Progenitor cell of endocrine pancreas (in vitro differentiated cells): ENCODE measurements around the gene B3GNT9. TPM values are rescaled to one million over a fixed set of nuclear protein-coding genes. Genes with fewer than 3 reads are reported as not detected.

Experiments used
- DNase-seq: peaks from one replicate; pipeline ENCODE4 v3.0.0; 2021; ENCODE audit warnings: low spot score; ENCODE audit not compliant: unreplicated experiment
- H3K27ac Mint-ChIP-seq: 2 replicates; pipeline ENCODE4 v1.8.0; 2021; ENCODE audit warnings: mild to moderate bottlenecking, moderate library complexity, mixed read lengths
- H3K27me3 Mint-ChIP-seq: 2 replicates; pipeline ENCODE4 v1.8.0; 2021; ENCODE audit warnings: mixed read lengths
- H3K36me3 Mint-ChIP-seq: 2 replicates; pipeline ENCODE4 v1.8.0; 2022; ENCODE audit warnings: mixed read lengths; ENCODE audit not compliant: insufficient read depth
- H3K4me1 Mint-ChIP-seq: 2 replicates; pipeline ENCODE4 v1.8.0; 2021; ENCODE audit warnings: low read depth, mixed read lengths
- H3K4me3 Mint-ChIP-seq: 2 replicates; pipeline ENCODE4 v1.8.0; 2021; ENCODE audit warnings: low read depth, mild to moderate bottlenecking, moderate library complexity, mixed read lengths
- H3K9me3 Mint-ChIP-seq: 2 replicates; pipeline ENCODE4 v1.8.0; 2021; ENCODE audit warnings: low read depth, mixed read lengths
- total RNA-seq: library from RNA; stranded (reverse); gene quantifications from 2 replicates; pipeline ENCODE4 v1.2.1, GENCODE V29; 2021
- TF ChIP-seq, protein P1 (sequence below): fragments of 200-600 bp; sonication (generic); IDR thresholded peaks from one replicate; pipeline ENCODE4 v1.5.0; 2021; ENCODE audit warnings: antibody characterized with exemption, mild to moderate bottlenecking; ENCODE audit not compliant: unreplicated experiment

B3GNT9 gene
- total RNA-seq, 1 donor from 2014 or later: 5.1 TPM

DNA sequence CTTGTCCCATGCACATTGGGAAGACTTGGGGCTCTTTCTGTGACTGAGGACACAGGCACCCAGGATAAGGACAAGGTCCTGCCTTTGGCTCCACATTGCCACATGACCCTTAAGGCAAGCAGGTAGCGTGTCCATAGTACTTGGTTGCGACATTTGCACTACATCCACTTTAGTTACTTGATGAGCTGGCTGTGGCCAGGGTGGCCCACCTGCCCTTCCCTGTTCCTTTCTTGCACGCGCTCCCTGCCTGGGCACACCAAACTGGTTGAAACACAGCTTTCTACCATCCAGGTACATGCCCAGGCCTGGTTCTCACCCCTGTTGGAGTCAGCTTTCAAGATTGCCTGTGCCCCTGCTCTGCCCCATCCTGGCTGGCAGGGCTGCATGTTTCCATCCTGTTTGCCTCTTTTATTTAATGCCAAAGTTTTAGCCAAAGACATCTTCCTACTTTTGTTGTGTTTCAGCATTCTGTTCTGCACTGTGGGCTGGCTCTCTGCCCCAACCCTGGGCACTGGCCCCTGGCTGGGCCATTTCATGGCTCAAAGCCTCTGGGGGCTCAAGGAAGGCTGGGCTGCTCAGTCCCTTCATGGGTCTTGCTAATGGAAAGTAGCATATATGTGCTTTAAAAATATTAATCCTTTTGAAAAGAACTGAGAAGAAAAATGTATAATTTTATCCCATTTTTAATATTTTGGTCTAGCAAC lies 3.2 kb downstream of the B3GNT9 start:
- TF ChIP-seq, protein P1, sequence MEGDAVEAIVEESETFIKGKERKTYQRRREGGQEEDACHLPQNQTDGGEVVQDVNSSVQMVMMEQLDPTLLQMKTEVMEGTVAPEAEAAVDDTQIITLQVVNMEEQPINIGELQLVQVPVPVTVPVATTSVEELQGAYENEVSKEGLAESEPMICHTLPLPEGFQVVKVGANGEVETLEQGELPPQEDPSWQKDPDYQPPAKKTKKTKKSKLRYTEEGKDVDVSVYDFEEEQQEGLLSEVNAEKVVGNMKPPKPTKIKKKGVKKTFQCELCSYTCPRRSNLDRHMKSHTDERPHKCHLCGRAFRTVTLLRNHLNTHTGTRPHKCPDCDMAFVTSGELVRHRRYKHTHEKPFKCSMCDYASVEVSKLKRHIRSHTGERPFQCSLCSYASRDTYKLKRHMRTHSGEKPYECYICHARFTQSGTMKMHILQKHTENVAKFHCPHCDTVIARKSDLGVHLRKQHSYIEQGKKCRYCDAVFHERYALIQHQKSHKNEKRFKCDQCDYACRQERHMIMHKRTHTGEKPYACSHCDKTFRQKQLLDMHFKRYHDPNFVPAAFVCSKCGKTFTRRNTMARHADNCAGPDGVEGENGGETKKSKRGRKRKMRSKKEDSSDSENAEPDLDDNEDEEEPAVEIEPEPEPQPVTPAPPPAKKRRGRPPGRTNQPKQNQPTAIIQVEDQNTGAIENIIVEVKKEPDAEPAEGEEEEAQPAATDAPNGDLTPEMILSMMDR: no peak
- Mint-ChIP-seq H3K27ac (no peak overlapping the region), H3K9me3 (no peaks in the 10 kb centered on the region), H3K4me1 (peaks cover 2% of the 10 kb centered on the region), H3K4me3 (no peak overlapping the region), H3K27me3 (peaks cover 19% of the 10 kb centered on the region), H3K36me3 (peaks cover 15% of the 10 kb centered on the region)
- no peak for DNase-seq

DNA sequence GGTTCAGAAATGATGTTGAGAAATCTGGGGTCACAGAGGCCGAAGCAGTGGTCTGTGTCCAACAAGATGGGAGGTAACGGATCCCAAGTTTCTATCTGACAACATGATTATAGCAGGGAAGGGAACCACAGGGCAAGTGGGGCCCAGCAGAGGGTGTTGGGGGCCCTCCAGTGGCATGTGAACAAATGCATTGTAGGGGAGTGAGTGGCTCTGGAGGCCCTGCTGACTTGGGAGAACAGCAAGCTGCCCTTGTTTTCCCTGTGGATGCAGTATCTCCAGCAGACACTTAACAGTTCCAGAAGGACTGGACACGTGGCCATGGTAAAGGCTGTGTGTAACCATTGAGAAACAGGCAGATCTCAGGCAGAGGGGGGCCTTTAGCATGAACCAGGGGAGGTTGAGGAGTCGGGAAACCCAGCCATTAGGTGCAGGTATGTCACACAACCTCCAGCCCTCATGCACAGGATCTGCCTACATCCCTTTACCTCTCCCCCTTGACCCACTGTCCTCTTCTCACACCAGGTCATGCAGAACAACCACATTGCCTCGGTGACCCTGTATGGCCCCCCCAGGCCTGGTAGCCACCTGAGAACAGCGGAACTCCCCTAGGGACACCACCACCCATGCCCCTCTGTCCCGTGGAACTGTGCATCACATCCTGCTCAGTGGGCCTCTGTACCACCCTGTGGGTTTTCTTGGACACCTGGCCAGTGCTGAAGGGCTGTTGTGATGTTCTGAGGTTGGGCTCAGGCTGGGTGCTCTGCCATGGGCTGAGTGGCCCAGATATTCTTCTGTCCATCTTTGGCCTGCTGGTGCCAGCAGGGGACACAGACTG lies 4.1 kb downstream of the B3GNT9 start:
- Mint-ChIP-seq H3K4me1 (peaks cover 2% of the 10 kb centered on the region), H3K4me3 (no peak overlapping the region), H3K27me3 (peaks cover 13% of the 10 kb centered on the region), H3K36me3 (peaks cover 15% of the 10 kb centered on the region), H3K27ac (no peak overlapping the region), H3K9me3 (no peaks in the 10 kb centered on the region)
- DNase-seq: no peak
- TF ChIP-seq, protein P1: no peak

DNA sequence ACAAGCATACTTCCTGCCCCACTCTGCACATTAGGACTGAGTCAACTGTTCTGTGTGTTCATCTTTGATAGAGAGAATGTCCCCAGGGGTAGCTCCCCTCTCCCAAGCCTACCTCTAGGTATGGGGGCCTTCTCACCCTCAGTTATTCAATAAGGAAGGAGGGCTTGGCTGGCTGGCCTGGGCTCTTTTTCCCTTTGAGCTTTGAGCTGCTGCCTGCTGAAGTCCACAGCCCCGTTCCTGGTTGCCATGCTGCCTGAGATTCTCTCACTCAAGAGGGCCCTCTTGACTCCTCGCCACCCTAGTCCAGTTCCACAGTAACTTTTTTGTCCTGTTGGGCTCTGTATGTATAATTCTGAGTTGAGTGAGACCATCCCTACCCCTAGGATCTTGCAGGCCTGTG lies 5.1 kb downstream of the B3GNT9 start:
- no peaks in the 10 kb centered on the region for H3K9me3 Mint-ChIP-seq
- peaks cover 17% of the 10 kb centered on the region for H3K36me3 Mint-ChIP-seq
- TF ChIP-seq, protein P1: no peak

DNA sequence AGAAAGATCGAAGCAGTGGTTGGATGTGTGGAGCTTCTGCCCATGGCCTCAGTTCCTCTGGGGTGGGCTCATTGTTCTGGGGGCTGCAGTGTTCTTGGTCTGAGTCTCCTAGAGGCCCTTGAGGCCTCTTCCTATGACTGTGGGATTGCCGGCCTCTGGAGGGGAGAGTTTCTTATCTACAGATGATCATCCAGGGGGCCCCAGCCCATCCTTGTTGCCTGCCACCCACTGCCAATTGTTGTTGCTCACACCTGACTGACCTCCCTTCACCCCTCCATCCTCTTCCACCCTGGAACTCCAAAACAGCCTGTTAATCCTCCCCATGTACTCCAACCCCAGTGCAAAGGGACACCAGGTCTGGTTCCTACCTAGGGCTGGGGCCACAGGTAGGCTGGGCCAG lies 5.9 kb downstream of the B3GNT9 start:
- Mint-ChIP-seq H3K4me3 (no peak overlapping the region), H3K9me3 (no peaks in the 10 kb centered on the region), H3K27ac (no peak overlapping the region), H3K36me3 (peaks cover 22% of the 10 kb centered on the region), H3K27me3 (peaks cover 6% of the 10 kb centered on the region), H3K4me1 (no peaks in the 10 kb centered on the region)
- TF ChIP-seq, protein P1: no peak
- DNase-seq: no peak

More for the DNA sequence above, 5.1 kb downstream of the B3GNT9 start:
- Mint-ChIP-seq H3K27ac (no peak overlapping the region), H3K27me3 (peaks cover 6% of the 10 kb centered on the region), H3K4me3 (no peak overlapping the region), H3K4me1 (no peaks in the 10 kb centered on the region)
- DNase-seq: no peak

DNA sequence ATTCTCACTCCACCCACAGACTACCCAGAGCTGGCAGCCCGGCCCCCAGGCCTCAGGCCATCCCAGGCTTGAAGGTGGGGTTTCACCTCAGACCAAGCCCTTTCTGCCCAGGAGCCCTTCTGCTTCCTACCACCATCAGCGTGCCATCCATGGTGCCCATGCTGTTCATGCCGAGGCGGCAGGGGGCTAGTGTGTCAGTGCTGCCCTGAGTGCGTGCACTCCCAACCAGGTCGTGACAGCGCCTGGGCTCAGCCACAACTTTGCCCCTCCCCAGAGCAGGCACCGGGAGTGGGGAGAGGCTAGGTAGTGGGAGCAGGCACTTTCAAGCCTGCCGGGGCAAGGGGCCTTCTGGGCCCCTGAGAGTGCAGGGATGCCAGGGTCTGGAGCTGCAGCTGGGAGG lies 8.5 kb downstream of the B3GNT9 start:
- Mint-ChIP-seq H3K4me3 (no peak overlapping the region), H3K27me3 (no peaks in the 10 kb centered on the region), H3K27ac (no peak overlapping the region), H3K4me1 (no peaks in the 10 kb centered on the region), H3K36me3 (peaks cover 12% of the 10 kb centered on the region), H3K9me3 (no peaks in the 10 kb centered on the region)
- TF ChIP-seq, protein P1: no peak
- no peak for DNase-seq
